WERI-Rb-1 (cell line): Measurements from ENCODE around the gene SUSD4.

Experiments used
- DNase-seq: peaks from one replicate; pipeline ENCODE4 v3.0.0-alpha.2; 2020
- H3K27ac ChIP-seq: fragments of 250-450 bp; sonication (Bioruptor Pico); 2 replicates; pipeline ENCODE4 v1.5.1; 2020; ENCODE audit warnings: mild to moderate bottlenecking, moderate library complexity
- H3K27me3 ChIP-seq: fragments of 250-450 bp; sonication (Bioruptor Pico); 2 replicates; pipeline ENCODE4 v1.5.1; 2021; ENCODE audit warnings: mild to moderate bottlenecking, low read depth, moderate library complexity; ENCODE audit not compliant: insufficient read depth, severe bottlenecking
- H3K36me3 ChIP-seq: fragments of 250-450 bp; sonication (Bioruptor Pico); 2 replicates; pipeline ENCODE4 v1.5.1; 2020; ENCODE audit warnings: mild to moderate bottlenecking, moderate library complexity
- H3K4me3 ChIP-seq: 2 replicates; pipeline ENCODE4 v1.5.1; 2011; ENCODE audit warnings: low read depth, mild to moderate bottlenecking, control low read depth, low read length
- H3K9me3 ChIP-seq: fragments of 250-450 bp; sonication (Bioruptor Pico); 2 replicates; pipeline ENCODE4 v1.5.1; 2021; ENCODE audit warnings: mild to moderate bottlenecking, moderate library complexity; ENCODE audit not compliant: severe bottlenecking
- CTCF ChIP-seq: IDR thresholded peaks from 2 replicates; pipeline ENCODE4 v1.5.1; 2011; ENCODE audit warnings: low read depth, mild to moderate bottlenecking, control low read depth, inconsistent platforms, low read length

Gene SUSD4

GRCh38 chr1:223248770-223249140 lies 115.2 kb downstream of the SUSD4 start:
- no peak overlapping the region for H3K4me3 ChIP-seq
- H3K27me3 ChIP-seq = no peaks in the 10 kb centered on the region
- no peak for DNase-seq
- H3K36me3 ChIP-seq = no peaks in the 10 kb centered on the region
- no peaks in the 10 kb centered on the region for H3K9me3 ChIP-seq
- TF ChIP-seq CTCF = no peak
- no peak overlapping the region for H3K27ac ChIP-seq

GRCh38 chr1:223248001-223248769 lies 115.8 kb downstream of the SUSD4 start:
- no peak for TF ChIP-seq CTCF

GRCh38 chr1:223246476-223247112 lies 117.4 kb downstream of the SUSD4 start:
- Histone ChIP-seq H3K36me3 (no peaks in the 10 kb centered on the region), H3K4me3 (no peak overlapping the region), H3K27ac (no peak overlapping the region), H3K9me3 (no peaks in the 10 kb centered on the region), H3K27me3 (no peaks in the 10 kb centered on the region)
- no peak for DNase-seq
- TF ChIP-seq CTCF = no peak

More at GRCh38 chr1:223248001-223248769, 115.8 kb downstream of the SUSD4 start:
- Histone ChIP-seq H3K4me3 (no peak overlapping the region), H3K36me3 (no peaks in the 10 kb centered on the region), H3K9me3 (no peaks in the 10 kb centered on the region), H3K27ac (no peak overlapping the region), H3K27me3 (no peaks in the 10 kb centered on the region)
- no peak for DNase-seq

GRCh38 chr1:223245983-223246382 lies 118.0 kb downstream of the SUSD4 start:
- Histone ChIP-seq H3K27ac (no peak overlapping the region), H3K9me3 (no peaks in the 10 kb centered on the region), H3K4me3 (no peak overlapping the region), H3K36me3 (no peaks in the 10 kb centered on the region), H3K27me3 (no peaks in the 10 kb centered on the region)
- no peak for TF ChIP-seq CTCF
- DNase-seq = no peak

GRCh38 chr1:223245411-223245810 lies 118.6 kb downstream of the SUSD4 start:
- no peak overlapping the region for H3K4me3 ChIP-seq
- H3K27ac ChIP-seq = no peak overlapping the region
- no peaks in the 10 kb centered on the region for H3K27me3 ChIP-seq
- TF ChIP-seq CTCF = no peak
- H3K36me3 ChIP-seq = no peaks in the 10 kb centered on the region
- no peaks in the 10 kb centered on the region for H3K9me3 ChIP-seq
- DNase-seq = no peak
